PFSK-1 (cell line): ENCODE data around the gene IRF2.
A peak's percentile ranks its signal among the peaks of the same experiment; 100 is the strongest.

Experiments used
- FOXP2 ChIP-seq: optimal IDR thresholded peaks from 2 replicates; pipeline ENCODE3; 2011; ENCODE audit warnings: borderline replicate concordance, control low read depth, inconsistent platforms; ENCODE audit not compliant: insufficient read depth; ENCODE audit errors: extremely low read length, extremely low read depth
- POLR2AphosphoS5 ChIP-seq: IDR thresholded peaks from 2 replicates; pipeline ENCODE4 v1.6.1; 2012; ENCODE audit warnings: low read depth, mild to moderate bottlenecking, control low read depth, low read length, moderate library complexity
- REST ChIP-seq, 2 experiments: IDR thresholded peaks; 2 replicates each; pipeline versions ENCODE4 v1.6.1 to v1.8.0; 2011 to 2012; ENCODE audit warnings: low read depth in 2 of 2, low read length in 2 of 2, control low read depth in 1 of 2, inconsistent platforms in 1 of 2, mild to moderate bottlenecking in 1 of 2, moderate library complexity in 1 of 2; ENCODE audit not compliant: insufficient read depth in 1 of 2
- SIN3A ChIP-seq: IDR thresholded peaks from 2 replicates; pipeline ENCODE4 v1.6.1; 2012; ENCODE audit warnings: mild to moderate bottlenecking, low read length, moderate library complexity, borderline replicate concordance; ENCODE audit not compliant: insufficient read depth
- TAF1 ChIP-seq: IDR thresholded peaks from 2 replicates; pipeline ENCODE4 v1.6.1; 2012; ENCODE audit warnings: low read length, control low read depth, borderline replicate concordance; ENCODE audit not compliant: insufficient read depth

Gene IRF2

GRCh38 chr4:184385705-184386141, 88.6 kb downstream of the IRF2 start:
- no peak for TF ChIP-seq REST (IDR thresholded peaks at IDR 0.05; ENCODE audit: insufficient read depth in 1 of 2, low read depth in 2 of 2, low read length in 2 of 2)
- TF ChIP-seq TAF1, result no peak
- no peak for TF ChIP-seq SIN3A
- TF ChIP-seq POLR2AphosphoS5, result no peak
- no peak for TF ChIP-seq FOXP2

GRCh38 chr4:184384810-184385557, 89.4 kb downstream of the IRF2 start:
- TF ChIP-seq REST (IDR thresholded peaks at IDR 0.05; ENCODE audit: insufficient read depth in 1 of 2, low read depth in 2 of 2, low read length in 2 of 2), result no peak
- no peak for TF ChIP-seq POLR2AphosphoS5
- no peak for TF ChIP-seq TAF1
- TF ChIP-seq SIN3A, result no peak
- no peak for TF ChIP-seq FOXP2

GRCh38 chr4:184384056-184384809, 90.1 kb downstream of the IRF2 start:
- no peak for TF ChIP-seq TAF1
- TF ChIP-seq REST (IDR thresholded peaks at IDR 0.05; ENCODE audit: insufficient read depth in 1 of 2, low read depth in 2 of 2, low read length in 2 of 2), result no peak
- TF ChIP-seq FOXP2, result no peak
- TF ChIP-seq SIN3A, result no peak
- no peak for TF ChIP-seq POLR2AphosphoS5

- peak; percentile 31; the same call in 1 of the 2 replicates for TF ChIP-seq SIN3A
- no peak for TF ChIP-seq POLR2AphosphoS5
These were observed 90.8 kb downstream of the IRF2 start for GRCh38 chr4:184383497-184384055.

- TF ChIP-seq SIN3A (no peak), REST (IDR thresholded peaks at IDR 0.05; ENCODE audit: insufficient read depth in 1 of 2, low read depth in 2 of 2, low read length in 2 of 2) (no peak), TAF1 (no peak), POLR2AphosphoS5 (no peak), FOXP2 (no peak)
These were observed 92.0 kb downstream of the IRF2 start for GRCh38 chr4:184382189-184382846.
